Stimulated activated CD4-positive, alpha-beta T cell treated with anti-CD3 and anti-CD28 coated beads, TNF-alpha, amount 100 ng/mL, for 1 hour (primary cell): Measurements from ENCODE around the gene TMPRSS13.

Experiments
- DNase-seq, 3 donors: peaks; one replicate each; pipeline ENCODE4 v3.0.0-alpha.2; 2020; ENCODE audit warnings: low read depth in 3 of 3, low spot score in 1 of 3

Gene TMPRSS13

DNA sequence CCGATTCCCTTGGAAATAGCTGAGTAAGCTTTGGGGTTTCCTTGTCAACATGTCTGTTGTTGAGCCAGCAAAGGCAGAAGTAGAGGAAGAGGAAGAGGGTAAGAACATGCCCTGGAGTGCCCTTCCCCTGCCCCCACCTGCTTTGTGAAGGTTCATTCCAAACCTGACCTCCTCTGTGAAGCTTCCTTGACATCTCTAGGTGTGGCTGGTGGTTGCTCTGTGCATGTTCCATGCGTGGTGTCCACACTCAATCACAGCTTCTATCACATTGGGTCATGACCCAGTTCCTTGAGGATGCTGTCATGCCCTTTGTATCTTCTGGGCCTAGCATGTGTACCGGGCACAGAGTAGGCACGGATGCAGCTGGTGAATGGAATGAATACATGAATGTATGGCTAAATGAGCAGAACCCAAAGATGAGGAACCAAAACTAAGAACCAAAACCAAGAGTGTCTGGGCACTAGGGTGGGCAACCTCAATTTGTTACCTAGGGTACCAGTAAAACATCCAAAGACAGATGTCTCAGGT, 29.0 kb downstream of the TMPRSS13 start:
- no peak for DNase-seq

DNA sequence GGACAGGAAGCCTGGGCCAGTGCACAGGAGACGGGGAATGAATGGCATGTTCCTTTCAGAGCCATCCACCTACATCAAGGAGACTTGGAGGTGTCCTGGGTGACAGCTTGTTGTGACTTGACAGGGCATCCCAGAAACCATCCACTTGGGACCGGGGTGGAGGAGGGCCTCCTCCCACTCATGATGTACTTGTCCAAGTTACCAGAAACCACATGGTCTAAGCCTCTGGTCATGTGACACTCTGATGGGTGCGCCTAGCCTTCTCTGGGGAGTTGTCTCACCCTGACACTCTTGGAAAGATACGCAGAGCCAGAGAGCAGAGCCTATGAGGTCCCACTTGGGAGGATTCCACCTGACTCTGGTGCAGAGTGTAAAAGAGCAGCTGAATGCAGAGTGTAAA, 31.1 kb downstream of the TMPRSS13 start:
- no peak for DNase-seq

DNA sequence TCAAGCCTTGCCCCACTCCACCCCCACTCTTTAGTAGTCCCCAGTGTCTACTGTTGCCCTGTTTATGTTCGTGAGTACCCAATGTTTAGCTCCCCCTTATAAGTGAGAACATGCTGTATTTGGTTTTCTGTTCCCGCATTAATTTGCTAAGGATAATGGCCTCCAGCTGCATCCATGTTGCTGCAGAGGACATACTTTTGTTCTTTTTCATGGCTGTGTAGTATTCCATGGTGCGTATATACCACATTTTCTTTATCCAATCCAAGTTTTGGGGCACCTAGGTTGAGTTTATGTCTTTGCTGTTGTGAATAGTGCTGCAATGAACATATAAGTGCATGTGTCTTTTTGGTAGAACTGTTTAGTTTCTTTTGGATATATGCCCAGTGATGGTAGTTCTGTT, 36.6 kb downstream of the TMPRSS13 start:
- DNase-seq, result no peak

DNA sequence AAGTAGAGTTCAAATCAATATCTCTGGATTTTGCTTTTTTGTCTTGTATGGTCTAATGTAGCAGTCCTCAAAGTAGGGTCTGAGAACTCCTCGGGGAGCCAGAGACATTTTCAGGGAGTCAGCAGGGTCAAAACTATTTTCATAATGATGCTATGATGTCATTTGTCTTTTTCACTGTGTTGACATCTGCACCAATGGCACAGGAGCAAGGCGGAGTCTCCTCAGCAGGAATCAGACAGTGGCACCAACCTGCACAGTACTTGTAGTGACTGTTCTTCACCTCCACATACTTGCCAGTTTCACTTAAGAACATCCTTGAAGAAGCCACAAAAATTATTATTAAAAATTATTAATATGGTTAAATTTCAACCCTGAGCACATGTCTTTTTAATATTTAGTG, 37.8 kb downstream of the TMPRSS13 start:
- no peak for DNase-seq

DNA sequence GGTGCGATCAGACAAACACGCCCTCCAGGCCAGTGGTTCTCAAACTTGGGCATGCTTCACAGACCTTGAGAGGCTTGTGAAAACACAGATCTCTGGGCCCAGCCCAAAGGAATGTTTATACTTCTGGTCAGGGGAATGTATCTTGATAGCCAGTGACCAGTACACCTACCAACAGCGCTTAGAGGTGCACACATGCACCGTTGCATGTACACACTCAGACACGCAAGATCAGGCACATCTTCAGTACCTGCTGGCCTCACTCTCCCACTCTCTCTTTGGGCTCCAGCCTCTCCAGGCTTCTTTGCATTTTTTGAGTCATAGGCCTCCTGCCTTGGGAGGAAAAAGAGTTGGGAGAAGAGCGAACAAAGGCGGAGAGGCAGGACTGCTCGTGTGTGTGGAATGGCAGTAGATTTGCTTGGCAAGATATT, 41.0 kb downstream of the TMPRSS13 start:
- no peak for DNase-seq

DNA sequence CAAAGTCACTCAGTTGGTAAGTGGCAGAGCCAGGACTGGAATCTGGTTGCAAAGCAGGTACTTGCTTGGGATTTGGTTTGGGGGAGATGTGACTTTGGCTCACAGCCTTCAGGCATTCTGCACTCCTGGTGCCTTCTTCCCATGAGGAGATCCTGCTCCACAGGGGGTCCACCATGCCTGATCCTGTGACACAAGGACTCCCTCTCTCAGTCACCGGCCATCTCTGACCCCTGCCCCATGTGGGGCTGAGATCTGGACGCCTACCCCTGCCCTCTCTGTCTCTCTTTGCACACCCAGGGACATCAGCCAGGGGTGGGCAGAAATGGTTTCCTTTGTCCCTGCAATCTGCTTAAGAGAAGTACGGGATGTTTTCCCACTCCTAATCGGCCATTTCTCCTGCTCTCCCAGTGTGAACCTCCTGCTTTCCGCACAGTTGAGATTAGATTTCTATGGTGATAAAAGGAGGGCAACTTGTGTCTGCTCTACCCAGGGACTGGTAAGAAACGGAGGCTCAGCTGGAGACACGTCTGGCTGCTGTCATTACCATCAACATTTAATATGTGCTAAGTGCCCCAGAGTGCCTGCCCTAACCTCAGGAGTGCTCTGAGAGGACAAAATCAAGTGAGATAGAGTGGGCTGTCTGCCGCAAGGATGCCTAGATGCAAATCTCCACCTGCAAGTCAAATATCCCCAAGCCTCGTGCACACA, 41.6 kb downstream of the TMPRSS13 start:
- no peak for DNase-seq

DNA sequence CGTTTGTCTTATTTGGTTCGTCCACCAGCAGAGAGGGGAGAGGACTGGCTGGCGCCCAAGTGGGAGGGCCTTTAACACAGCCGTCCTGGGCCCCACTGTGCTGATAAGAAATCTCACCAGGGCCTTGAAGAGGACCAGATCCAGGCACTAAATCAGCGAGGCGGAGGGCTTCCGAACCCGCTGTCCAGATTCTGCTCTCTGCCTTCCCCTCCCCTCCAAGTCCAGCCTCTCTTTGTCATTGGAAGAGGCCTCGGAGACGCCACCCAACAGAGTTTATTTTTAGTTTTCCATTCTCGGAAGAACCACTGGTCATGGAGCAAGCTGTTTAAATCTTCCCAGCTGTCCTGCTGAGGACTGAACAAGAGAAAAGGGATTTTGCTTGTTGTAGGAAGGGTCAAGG, 43.4 kb downstream of the TMPRSS13 start:
- DNase-seq, result no peak

DNA sequence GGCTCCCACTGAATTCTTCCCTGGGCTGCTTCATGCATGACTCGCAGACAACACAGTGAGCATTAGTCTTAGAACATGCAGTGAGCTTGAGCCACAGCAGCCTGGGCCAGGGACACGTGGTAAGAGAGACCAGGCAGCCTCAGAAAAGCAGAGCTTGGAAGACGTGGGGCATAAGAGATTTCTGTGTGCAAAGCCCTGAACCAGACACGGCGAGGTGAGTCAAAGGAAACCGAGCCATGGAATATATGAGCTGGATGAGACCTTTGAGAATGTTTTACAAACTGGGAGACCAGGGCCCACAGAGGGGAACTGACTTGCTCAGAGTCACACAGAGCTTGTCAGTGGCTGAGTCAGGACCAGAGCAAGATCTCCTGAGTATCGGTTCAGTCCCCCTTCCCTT, 44.2 kb downstream of the TMPRSS13 start:
- DNase-seq, result no peak

DNA sequence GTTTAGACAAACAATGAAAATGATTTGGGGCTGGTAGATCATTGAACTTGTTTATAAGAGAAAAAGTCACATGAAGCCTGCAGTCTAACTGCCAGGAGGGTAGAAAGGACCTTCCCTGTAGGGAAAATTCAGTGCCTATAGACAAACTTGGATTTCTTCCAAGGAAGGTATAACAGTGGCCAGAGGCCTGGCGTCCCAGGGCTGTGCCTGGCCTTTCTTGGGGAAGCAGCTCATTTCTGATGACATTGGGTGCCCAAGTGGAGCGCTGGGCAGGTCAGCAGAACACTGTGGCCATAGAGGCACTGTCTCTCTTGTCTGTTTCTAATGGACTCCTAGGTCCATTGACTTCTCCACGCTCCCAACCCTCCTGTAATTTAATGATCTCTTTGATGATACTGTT, 46.1 kb downstream of the TMPRSS13 start:
- no peak for DNase-seq

DNA sequence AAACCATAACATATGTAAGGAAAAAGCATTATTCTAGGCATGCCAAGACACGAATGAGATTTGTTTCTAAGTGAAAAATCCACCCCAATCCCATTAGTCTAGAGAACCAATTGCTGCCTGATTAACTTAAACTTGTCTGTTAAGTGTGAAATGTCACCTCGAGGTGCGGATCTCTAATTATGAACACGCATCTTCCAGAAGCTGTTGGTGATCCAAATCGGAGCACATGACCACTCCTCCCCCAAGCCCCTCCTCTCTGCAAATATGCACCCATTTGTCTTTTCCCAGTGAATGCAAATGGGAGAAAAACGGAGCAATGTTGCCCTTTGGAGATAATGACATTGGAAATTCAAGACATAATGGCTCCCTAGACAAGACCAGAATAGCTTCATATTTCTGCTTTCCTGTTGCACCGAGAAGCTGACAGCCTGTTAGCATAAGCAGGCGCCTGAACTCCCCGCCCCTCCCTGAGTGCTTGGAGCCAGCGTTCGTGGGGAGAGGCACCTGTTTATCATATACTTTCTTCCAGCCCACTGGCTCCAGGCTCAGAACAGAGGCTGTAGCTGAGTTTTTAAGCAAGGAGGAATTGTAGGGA, 46.8 kb downstream of the TMPRSS13 start:
- no peak for DNase-seq

DNA sequence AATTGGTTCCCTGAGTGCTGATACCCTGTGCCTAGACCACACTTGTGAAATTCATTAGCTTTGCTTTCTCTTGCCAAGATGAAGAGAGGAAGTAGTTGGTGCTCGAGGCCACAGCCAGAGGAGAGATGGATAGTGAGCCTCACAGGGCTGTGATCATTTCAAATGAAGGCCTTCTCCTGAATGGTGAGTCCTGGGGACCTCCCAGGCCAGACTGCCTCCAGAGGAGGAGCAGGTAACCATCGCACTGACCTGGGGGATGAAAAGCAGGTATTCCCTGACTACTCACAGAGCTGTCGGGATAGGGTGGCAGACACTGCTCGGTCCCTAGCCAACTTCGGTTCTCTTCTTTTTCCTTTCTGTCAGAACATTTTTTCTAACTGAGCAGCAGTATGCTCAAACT, 48.0 kb downstream of the TMPRSS13 start:
- no peak for DNase-seq

DNA sequence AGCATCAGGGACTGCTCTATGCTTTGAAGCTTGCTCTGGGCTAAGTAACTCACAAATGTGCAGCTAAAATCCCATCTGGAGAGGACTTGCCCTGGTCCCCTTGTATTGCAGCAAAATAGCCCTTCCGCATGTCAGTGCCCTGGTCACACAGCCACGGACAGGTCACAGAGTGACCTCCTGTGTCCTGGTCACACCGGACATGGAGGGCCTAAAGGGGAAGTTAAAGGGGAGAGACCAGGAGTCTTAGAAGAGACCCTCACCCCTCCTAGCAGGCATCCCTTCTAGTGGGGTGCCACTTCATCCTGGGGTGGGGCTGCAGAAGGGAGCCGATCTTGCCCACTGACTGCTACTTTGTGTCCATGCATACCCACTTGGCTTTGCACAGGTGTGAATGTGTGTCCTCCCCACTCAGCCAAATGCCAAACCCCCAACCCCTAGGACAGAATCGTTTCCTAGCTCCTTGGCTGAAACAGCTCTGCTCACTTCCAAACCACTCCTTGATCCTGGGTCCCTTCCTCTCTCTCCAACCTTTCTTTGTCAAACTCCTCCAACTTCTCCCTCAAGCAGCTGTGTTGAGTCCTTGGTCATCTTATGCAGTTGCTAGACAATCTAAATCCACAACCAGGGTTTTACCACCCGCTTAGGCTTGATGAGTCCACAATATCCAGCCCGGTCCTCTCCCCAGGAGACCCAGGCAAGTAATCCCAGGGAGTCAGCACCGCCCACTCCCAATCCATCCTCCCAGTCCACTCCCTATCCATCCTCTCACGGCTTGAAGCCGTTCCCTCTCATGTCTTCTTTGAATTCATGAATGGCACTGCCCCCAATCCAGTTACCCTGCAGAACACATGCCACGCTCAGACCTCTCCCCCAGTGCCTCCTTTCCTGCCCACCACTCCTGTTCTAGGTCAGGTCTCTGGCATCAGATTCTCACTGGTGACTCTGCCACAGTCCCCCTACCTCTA, 49.4 kb downstream of the TMPRSS13 start:
- DNase-seq, result no peak

DNA sequence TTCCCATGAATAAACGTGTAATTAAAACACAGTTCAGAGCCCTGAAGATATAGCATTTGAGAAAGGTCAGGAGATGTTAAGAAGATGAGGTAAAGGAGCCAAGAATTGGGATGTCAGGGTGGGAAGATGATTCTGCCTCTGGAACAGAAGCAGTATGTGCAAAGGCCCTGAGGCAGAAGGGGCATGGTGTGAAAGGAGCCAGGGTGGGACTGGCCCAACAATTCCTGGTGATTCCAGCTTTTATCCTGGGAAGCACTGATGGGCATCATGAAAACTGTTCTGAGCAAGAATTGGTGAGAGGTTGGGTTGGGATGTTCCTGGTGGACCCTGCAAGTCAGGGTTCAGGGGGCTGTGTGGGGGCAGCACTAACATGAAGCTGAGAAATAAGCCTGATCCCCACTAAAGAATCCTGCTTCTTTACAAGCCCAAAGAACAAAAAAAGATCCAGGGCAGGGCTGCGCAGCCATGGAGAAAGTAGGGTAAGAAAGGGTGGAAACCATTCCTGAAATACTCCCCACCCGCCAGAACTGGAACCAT, 50.2 kb downstream of the TMPRSS13 start:
- DNase-seq, result no peak

DNA sequence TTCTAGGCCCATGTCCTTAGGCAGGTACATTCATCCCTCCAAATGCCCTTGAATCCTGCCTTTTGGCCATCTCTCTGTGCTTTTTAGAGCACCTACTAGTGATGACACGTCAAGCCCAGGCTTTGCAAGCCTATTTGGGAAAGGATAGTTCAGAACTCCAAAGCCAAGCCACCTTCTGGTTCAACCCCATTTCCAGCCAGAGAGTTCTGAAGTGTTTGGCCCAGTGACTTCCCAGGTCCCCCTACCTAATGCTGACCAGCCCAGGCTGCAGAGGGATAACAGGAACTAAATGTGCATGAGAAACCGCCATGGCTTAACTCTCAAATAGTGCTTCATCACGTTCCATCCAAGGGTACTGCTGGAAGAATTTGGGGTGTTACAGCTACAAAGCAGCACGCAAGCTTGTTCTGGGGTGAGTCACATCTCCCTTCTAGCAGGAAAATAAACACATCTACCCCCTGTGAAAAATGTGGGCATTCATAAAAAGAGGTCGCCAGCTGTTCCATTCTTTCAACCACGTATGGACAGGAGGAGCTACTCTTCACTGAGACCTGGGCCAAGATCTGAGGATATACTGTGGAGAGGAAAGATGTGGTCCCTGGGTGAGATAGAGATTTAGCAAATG, 50.8 kb downstream of the TMPRSS13 start:
- DNase-seq, result no peak

DNA sequence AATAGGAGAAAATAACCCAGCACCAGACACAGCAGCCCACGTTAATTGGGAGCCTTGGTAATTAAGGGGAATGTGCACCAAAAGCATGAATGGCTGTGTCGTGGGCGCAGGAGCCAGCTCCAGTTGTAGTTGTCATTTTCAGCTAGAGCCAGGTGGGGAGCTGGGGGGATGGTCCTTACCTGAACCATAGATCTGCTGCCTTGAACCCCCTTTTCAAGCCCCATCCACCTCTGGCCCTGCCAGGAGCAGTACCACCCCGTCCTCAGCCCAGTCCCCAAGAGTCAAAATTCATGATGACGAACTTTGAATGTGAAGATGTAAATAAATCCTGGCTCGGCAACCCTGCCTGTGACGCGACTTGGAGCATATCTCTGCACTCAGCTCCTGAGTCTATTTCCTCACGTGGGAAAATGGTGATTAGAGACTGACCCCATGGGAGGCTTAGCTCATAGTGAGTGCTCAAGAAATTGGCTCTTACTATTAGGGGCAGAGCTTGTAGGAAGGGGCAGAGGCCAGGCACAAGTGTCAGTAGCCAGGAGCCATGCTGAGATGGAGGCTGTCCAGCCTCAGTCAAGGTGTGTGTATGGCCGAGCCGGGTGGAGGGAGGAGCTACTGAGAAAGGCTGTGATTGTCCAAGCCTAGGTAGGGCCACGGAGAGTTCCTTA, 52.0 kb downstream of the TMPRSS13 start:
- DNase-seq, result no peak

DNA sequence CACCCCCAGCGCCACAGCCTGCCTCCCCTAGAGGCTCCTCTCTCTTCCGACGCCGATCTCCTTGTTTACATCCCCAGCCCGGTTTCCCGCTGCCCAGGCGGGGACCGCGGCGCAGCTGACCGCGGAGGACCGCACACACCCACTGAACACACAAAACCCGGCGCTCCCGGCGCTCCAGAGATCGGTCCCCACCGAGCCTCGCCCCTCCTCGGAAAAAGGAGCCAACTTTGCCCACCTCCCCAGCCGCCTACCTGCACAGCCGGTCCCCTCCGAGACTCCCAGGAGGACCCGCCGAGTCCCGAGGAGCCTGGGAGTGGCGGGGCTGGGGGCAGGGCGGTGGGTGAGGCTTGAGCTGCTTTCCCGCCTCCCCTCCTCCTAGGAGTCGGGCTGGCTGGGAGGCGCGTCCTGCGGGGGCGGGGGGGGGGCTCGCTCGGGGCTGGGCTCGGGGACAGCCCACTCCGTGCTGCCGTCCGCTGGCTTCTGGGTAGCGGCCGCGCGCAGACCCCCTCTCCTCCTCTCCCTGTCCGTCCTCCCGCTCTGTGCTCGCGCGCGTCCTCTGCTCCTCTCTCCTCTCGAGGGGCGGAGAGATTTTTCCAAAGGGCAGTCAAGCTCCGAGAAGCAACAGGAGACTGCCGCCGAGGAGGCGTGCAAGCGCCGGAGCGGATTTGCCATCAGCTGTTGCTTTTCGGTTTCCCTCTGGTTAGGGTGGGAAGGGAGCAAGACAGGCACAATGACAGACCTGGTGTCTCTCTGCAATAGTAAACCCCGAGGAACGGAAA, 52.7 kb downstream of the TMPRSS13 start, which contains the start of gene FXYD6:
Gene FXYD6, minus strand, starts transcription at position 318 of the 779 bp plus-strand sequence. CDS start 33,882 bp downstream, outside the sequence.
- no peak for DNase-seq

DNA sequence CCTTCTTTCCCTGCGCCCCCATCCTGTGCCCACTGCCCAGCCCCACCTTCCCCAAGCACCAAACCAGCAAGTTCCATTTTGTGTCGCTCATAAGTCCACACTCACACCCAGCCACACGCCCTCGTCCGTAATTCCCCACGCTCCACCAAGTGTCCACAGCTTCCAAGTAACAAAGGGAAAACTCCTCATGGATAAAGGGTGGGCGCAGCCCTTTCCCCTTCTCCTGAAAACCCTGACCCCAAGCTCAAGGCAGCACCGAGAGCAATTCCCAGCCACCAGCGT, 53.2 kb downstream of the TMPRSS13 start:
- DNase-seq, result no peak

DNA sequence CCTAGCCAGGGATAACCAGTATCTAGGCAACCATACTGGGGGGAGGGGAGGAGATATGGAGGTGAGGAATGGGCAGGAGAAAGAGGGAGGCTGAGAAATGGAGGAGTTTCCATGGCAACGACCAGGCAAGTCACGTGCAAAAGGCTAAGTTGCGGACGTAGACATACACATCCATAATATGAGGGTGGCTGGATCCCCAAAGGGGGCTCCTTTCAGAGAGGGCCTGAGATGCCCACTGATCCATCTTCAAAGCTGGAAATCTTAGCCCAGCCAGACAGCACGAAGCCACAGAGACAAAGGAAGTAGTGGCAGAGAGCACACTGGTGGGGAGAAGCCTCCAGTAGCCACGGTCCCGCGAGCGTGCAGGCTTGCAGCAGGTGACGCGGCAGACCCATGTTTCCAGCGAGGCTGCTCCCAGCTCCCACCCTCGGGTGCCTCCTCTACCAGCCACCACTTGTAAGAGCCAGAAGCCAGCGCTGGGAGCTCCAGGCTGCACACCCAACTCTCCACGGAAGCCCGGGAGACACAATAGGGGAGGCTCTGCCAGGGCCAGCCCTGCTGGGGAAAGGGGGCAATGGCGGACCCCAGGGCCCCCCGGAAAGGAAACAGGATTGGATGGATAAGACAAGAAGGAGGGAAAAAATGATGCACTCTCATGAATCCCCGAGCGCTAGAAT, 53.7 kb downstream of the TMPRSS13 start:
- peak in 1 of 3 donors; percentile 4 for DNase-seq

DNA sequence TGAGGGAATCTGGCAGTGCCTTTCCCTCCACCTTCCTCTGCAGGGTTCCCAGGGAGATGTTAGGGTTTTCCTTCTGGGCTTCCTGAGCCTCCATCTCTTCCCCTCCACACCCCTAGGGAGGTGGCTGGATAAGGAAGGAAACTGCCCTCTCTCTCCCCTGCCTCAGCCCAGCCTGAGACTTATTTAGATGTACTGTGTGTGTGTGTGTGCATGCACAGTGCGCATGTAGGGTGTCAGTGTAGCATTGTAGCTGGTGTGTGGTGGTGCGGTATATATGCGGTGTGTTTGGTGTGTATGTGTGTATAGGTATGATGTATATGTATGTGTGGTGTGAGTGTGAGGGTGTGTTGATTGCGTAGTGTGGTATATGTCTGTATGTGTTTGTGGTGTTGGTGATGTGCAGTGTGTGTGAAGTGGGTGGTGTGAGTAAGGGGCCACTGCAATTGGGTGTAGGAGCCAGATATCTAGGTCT, 54.3 kb downstream of the TMPRSS13 start:
- no peak for DNase-seq
